DOHH2 (cell line): ENCODE measurements around the gene FGF5.

ENCODE experiments used
- EZH2phosphoT487 ChIP-seq: fragments of 200-600 bp; sonication (generic); IDR thresholded peaks from 2 replicates; pipeline ENCODE4 v1.6.1; 2017; ENCODE audit warnings: borderline replicate concordance, mild to moderate bottlenecking, antibody characterized with exemption, low read length, moderate library complexity, mixed read lengths
- TF ChIP-seq, protein P1 (sequence below): fragments of 200-600 bp; sonication (generic); IDR thresholded peaks from one replicate; pipeline ENCODE4 v1.5.1; 2014; ENCODE audit warnings: antibody characterized with exemption, mild to moderate bottlenecking, low read depth, low read length; ENCODE audit not compliant: poor library complexity, severe bottlenecking

DNA sequence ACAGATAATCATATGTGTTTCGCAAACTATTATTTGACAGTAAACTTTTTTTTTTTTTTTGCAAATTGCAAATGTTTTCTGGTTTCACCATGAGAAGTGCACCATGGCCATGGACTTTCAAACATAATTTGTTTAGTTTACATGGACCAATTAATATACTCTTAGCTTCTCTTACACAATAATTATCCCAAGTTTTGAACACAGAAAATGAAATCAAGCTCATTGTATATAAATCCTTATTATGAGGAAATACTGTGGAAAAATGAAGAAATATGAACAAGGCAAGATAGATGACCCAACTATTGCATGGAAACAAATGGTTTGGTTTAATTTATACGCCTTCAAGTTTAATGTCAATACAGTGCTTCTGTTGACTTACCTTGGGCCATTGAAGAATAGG, 3.9 kb downstream of the FGF5 start:
- TF ChIP-seq, protein P1, sequence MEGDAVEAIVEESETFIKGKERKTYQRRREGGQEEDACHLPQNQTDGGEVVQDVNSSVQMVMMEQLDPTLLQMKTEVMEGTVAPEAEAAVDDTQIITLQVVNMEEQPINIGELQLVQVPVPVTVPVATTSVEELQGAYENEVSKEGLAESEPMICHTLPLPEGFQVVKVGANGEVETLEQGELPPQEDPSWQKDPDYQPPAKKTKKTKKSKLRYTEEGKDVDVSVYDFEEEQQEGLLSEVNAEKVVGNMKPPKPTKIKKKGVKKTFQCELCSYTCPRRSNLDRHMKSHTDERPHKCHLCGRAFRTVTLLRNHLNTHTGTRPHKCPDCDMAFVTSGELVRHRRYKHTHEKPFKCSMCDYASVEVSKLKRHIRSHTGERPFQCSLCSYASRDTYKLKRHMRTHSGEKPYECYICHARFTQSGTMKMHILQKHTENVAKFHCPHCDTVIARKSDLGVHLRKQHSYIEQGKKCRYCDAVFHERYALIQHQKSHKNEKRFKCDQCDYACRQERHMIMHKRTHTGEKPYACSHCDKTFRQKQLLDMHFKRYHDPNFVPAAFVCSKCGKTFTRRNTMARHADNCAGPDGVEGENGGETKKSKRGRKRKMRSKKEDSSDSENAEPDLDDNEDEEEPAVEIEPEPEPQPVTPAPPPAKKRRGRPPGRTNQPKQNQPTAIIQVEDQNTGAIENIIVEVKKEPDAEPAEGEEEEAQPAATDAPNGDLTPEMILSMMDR = no peak
- no peak for TF ChIP-seq EZH2phosphoT487
